Measurements from ENCODE around the gene DMPK. TPM values are rescaled to one million over a fixed set of nuclear protein-coding genes. Genes with fewer than 3 reads are reported as not detected.
A peak's percentile ranks its signal among the peaks of the same experiment; 100 is the strongest.

Gene DMPK
- total RNA-seq, 2 donors from 2014 or later, result 218 to 281 TPM

DNA sequence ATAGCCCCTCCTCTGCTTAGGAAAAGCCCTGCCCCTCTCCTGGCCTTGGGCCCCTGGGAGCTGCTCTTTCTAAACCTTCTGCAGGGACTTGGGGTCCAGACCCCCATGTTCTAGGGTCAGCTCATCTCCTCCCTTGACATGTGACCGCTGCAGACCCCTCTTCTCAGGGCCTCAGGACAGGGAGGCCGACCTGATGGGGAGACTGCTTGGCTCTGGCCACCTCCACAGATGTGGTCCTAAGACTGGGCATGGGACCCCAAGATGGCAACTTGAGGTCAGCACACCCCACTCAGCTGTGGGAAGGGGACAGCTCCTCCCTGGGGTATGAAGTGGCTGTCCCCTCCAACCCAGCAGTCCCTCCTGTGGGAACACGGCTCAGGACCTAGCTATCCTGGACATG is 9.4 kb downstream of the DMPK start:
- intact Hi-C loops (cut with DNase I), result no loop called here
- no peak for DNase-seq (ENCODE audit: low spot score)

DNA sequence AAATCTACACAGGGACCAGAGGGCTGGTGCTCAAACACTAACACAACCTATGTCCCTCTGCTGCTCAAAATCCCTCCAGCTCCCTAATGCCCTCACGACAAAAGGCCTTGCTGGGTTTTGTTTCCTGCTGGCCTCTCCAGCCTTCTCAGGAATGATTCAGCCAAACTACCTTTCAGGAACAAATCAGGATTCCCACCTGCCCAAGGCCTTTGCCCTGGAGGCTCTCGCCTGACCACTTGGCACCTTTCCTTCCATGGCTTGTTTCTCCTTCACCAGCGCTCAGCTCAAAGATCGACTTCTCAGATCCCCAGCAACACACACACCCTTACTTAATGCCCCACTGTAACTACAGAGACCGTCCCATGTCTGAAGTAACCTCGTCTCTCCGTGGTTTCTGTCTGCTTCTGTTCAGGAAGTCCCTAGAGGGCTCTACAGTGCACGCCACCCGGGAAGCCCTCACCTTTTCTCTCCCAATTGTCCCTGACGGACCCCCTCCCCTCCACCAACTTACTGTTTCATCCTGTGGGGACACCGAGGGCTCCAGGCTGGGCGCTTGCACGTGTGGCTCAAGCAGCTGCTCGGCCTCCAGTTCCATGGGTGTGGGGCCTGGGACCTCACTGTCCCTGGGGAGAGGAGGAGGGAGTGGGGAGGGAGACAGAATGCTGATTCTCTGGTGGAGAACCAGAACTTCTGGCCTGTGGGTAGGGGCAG is 10.0 kb downstream of the DMPK start:
- no peak for DNase-seq (ENCODE audit: low spot score)

DNA sequence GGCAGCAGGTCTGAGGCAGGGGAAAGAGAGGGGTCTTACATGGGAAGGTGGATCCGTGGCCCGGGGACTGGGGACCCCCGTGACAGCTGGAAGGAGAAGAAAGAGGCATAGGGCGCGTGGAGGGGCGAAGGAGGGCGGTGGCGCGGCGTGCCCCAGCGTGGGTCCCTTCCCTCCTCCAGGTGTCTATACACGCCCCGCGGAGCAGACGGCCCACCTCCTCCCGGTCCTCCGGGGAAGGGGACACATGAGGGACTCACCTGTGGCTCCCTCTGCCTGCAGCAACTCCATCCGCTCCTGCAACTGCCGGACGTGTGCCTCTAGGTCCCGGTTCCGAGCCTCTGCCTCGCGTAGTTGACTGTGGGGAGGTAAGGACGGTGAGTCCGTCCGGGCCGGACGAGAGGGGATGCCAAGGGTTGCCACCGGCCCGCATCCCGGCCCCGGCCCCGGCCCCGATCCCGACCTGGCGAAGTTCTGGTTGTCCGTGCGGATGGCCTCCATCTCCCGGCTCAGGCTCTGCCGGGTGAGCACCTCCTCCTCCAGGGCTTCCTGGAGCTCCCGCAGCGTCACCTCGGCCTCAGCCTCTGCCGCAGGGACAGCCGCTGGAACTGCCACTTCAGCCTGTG is 10.9 kb downstream of the DMPK start:
- no peak for DNase-seq (ENCODE audit: low spot score)
- intact Hi-C loops (cut with DNase I), result no loop called here

More for the DNA sequence above, 10.0 kb downstream of the DMPK start:
- intact Hi-C loops (cut with DNase I), result no loop called here

DNA sequence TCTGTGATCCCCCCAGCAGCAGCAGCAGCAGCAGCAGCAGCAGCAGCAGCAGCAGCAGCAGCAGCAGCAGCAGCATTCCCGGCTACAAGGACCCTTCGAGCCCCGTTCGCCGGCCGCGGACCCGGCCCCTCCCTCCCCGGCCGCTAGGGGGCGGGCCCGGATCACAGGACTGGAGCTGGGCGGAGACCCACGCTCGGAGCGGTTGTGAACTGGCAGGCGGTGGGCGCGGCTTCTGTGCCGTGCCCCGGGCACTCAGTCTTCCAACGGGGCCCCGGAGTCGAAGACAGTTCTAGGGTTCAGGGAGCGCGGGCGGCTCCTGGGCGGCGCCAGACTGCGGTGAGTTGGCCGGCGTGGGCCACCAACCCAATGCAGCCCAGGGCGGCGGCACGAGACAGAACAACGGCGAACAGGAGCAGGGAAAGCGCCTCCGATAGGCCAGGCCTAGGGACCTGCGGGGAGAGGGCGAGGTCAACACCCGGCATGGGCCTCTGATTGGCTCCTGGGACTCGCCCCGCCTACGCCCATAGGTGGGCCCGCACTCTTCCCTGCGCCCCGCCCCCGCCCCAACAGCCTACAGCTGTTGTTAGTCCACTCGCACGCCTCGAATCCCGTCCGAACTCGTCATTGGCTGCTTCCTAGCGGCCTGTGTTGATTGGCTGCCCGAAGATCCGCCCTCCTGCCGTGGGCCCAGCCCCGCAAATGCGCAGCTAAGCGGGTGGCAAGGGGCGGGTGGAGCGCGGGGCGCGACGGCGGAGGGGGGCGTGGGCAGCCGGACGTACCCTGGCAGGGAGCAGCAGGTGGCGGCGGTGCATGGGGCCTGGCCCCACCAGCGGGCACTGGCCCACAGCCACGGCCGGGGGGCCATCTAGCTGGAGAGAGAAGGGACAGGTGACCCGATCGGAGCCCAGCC is 11.8 kb downstream of the DMPK start:
- intact Hi-C loops (cut with DNase I), result no loop called here
- peak; percentile 97 for DNase-seq (ENCODE audit: low spot score)

DNA sequence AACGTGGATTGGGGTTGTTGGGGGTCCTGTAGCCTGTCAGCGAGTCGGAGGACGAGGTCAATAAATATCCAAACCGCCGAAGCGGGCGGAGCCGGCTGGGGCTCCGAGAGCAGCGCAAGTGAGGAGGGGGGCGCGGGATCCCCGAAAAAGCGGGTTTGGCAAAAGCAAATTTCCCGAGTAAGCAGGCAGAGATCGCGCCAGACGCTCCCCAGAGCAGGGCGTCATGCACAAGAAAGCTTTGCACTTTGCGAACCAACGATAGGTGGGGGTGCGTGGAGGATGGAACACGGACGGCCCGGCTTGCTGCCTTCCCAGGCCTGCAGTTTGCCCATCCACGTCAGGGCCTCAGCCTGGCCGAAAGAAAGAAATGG is 12.5 kb downstream of the DMPK start:
- intact Hi-C loops (cut with DNase I), result no loop called here
- DNase-seq (ENCODE audit: low spot score), result peak; percentile 90

DNA sequence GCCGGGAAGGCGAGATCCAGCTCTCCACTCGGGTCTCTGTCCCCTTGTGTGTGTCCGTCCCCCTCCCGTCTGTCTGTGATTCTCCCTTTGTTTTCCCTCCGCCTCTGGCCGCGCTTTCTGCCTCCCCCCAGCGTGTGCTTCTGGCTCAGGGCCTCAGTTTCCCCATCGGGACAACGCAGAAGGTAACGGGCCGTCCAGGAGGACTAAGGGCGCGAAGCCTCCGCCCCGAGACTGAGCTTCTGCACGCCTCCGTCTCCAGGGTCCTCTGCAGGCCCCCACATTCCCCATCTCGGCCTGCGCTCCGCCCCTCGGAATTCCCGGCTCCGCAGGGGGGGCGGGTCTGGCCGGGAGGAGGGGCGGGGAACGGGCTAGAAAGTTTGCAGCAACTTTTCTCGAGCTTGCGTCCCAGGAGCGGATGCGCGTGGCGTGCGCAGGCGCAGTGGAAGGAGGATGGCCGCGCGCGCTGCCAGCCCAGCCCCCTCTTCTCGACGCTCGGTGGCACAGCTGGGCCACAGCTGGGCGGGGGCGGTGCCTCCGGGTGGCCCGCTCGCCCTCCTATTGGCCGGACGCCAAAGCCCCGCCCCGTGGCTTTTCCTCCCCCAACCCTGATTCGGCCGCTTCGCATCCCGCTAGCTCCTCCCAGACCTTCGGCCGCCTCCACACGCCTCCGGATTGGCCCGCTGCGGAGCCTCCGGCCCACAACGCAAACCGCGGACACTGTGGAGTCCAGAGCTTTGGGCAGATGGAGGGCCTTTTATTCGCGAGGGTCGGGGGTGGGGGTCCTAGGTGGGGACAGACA is 13.1 kb downstream of the DMPK start, which contains the start of gene SIX5:
SIX5 (minus strand) TSS at position 269 of the 799 bp plus-strand sequence. CDS start 408 bp downstream, outside the sequence.
- intact Hi-C loops (cut with DNase I), result no loop called here
- peak; percentile 99 for DNase-seq (ENCODE audit: low spot score)

DNA sequence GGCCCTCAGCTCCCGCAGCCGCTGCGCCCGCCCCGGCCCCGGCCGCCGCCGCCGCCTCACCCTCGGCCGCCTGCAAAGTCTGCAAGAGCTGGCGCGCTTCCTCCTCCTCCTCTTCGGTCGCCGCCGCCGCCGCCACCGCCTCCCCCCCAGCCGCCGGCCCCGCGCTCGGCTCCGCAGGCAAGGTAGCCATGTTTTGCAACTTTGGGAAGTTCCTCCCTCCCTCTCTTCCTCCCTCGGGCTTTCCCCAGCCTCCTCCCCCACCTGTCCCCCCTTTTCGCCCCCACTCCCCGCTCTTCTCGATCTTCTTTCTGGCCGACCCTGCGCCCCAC is 13.7 kb downstream of the DMPK start:
- peak; percentile 88 for DNase-seq (ENCODE audit: low spot score)
- intact Hi-C loops (cut with DNase I), result no loop called here

DNA sequence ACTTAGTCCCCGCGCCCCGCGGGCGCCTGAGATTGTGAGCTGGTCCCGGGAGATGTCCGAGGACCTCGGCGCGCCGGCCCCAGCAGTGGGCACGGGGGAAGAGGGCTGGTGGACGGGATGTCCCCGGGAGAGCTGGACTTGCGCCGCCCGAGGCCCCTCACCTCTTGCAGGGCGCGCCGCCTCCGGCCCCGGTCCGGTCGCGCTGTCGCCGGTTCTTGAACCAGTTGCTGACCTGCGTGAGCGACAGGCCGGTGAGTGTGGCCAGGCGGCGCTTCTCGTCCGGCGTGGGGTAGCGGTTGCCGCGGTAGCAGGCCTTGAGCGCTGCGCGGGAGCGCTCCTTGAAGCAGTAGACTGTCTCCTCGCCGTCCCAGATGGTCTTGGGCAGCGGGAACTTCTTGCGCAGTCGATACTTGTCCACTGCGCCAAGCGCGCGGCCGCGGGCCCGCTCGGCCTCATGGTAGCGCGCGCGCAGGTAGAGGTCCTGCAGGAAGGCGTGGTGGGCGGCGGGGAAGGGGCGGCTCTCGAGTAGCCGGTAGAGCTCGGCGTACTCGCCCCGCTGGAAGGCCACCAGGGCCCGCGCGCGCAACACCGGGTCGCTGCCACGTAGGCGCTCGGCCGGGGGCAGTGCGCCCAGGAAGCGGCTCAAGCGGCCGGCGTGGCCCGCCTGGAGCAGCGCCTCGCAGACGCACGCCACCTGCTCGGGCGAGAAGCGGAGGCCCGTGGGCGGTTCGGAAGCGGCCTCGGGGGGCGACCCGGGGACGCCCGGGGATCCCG is 14.2 kb downstream of the DMPK start:
- intact Hi-C loops (cut with DNase I), result no loop called here
- peak; percentile 87 for DNase-seq (ENCODE audit: low spot score)

DNA sequence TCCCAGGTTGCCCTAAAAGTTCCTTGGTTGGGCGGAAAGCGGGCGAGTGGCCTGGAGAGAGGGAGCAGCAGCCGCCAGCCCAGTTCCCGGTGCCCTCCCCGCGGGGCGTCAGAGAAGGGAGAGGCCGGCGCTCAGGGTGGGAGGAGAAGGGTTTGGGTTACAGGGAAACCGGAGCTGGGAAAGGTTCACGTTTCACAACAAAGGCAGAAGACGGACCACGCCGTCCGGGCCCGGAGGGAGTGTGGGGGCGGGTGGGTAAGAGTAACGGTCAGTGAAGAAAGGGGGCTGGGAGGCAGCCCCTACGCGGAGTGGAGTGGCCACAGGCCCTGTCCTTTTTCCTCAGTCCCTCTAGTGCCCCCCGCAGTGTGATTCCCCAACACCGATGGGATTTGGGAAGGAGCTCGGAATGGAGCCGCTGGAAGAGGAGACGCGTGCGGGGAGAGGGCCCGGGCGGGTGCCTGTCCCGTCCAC is 14.8 kb downstream of the DMPK start:
- intact Hi-C loops (cut with DNase I), result no loop called here
- peak; percentile 93 for DNase-seq (ENCODE audit: low spot score)

DNA sequence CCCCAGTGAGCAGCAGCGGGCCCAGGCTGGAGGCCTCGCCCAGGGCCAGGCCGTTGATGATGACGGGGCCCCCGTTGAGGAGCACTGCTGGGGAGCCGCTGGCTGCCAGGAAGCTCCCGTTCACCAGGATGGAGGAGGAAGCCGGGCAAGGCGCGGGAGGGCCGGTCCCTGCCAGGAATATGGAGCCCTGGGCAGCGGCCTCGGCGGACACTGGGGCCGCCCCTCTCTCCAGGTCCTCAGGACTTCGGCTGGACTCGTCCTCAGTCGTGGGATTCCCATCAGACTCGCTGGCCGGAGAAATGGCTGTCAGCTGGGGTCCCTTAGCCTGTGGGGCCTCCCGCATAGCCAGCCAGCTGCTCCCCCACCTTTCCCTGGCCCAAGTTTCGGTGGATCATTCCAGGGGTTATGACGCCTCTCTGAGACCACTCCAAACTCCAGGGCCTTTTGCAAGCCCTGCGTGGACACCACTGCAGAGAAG is 15.4 kb downstream of the DMPK start:
- DNase-seq (ENCODE audit: low spot score), result peak; percentile 88
- intact Hi-C loops (cut with DNase I), result no loop called here

DNA sequence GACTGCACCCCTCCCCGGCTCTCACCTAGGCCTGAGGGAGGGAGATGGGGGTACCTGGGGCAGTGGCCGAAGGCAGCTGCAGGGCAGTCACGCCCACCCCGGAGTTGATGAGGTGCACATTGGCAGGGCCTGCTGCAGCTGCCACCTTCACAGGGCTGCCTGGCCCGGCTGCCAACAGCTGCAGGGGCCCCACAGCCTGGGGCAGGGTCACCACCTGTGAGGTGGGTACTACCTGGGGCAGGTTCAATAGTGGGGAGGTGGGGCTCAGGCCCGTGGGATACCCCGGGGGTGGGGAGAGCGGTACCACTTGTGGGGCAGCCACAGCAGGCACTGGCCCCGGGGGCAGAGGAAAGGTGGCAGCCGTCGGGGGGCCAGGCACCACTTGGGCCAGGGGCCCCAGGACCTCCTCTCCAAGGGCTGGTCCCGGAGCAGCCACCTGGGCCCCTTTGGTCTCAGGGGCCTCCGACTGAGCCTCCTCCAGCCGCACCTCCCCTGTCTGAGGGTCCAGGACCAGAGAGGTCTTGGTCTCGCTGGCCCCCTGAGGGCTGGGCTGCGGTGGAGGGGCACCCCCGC is 15.9 kb downstream of the DMPK start:
- intact Hi-C loops (cut with DNase I), result no loop called here
- DNase-seq (ENCODE audit: low spot score), result no peak

DNA sequence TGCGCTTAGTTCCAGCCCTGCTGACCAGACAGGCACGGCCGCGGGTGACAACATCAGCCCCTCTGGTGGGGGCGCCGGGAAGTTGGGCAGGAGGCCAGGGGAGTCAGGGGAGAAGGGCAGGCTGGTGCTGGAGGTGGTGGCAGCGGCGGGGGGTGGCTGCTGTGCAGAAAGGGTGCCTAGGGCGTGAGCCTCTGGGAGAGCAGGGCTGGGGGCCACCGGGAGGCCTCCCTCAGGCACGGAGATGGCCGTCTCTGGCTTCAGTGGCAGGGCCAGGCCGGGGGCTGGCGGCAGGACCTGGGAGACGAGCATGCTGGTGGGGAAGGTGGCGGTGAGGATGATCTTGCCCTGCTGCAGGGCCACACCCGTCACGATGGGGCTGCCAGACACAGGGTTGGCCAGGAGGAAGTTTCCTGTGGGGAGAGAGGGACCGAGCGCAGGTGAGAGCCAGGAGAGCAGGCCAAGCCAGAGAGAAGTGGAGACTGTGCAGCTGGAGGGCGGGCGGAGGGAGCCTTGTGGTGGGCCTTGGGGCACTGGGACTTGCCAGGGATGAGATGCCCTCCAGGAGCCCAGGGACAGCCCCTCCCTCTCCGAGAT is 16.5 kb downstream of the DMPK start:
- intact Hi-C loops (cut with DNase I), result no loop called here
- no peak for DNase-seq (ENCODE audit: low spot score)

DNA sequence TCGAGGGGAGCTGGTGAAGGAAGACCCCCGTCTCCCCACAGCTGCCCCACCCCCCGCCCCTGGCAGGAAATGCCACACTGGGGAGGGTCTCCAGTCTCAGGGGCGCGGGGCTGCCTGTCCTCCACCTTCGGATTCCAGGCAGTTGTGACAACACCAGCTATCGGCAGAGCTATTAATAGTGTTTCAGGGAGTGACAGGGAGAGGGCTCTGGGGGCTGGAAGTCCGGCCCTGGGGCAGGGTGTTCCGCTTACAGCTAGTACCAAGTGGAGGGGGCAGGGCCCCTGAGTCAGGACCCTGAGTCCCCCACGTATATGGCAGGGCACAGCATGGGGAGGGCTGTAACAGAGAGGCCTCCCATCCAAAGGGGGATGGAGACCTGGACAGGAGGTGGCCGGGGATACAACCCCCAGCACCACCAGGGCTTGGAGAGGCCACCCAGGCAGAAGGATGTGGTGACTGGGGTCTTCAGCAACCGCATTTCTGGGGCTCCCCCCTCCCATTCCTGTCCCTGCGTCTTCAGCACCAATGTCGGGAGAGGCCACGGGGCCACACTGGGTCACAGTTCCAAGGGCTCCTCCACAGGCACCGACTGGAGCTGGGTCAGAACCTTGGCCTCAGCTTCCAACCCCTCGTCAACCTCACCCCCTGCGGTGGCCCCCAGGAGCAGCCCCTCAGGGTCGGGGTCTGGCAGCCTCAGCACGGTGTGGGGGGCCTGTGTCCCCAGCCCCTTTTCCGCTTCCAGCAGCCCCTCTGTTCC is 17.2 kb downstream of the DMPK start:
- intact Hi-C loops (cut with DNase I), result no loop called here
- DNase-seq (ENCODE audit: low spot score), result no peak

DNA sequence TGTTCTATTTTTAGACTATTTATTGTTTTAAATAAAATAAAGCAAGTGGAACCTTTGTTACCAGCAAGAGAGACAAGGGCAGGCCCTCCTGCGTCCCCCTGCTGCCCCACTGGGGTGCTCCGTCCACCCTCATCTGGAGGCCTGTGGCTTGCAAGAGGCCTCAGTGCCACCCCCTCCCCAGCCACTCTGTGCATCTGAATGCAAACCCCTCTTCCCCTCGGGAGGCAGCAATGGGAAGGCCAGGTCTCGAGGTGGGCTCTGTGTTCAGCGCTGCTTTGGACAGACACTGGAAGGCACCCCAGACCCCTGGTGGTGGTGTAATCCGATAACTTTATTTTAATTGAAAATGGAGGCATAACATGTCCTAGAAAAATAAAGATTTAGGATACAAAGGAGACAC is 17.8 kb downstream of the DMPK start:
- intact Hi-C loops (cut with DNase I), result no loop called here
- no peak for DNase-seq (ENCODE audit: low spot score)

DNA sequence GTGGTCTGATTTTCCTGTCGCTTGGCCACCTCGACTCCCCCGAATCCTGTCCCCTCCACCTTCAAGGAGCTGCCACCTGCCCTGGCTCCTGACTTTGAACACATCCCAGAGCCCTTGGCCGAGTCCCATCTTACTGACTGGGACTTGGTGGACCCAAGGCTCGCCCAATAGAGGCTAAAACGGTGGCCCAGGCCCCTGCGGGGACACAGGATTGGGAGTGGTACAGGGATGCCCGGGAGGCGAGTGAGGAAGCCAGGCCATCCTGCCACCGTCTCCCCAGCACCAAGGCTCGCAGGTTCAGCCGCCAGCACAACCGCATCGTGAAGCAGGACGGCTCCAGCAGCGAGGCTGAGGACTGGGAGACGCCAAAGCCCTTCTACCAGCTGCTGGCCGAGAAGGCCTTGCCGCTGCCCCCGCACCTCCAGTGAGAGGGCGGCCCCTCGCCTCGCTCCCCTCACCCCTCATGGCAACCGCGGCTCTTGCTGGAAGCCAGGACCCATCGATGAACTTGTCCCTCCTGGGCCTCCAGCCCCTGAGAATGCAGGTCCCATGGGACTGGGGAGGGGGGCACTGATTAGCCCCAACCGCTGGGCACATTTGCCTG is 18.5 kb downstream of the DMPK start:
- intact Hi-C loops (cut with DNase I), result no loop called here
- DNase-seq (ENCODE audit: low spot score), result no peak

DNA sequence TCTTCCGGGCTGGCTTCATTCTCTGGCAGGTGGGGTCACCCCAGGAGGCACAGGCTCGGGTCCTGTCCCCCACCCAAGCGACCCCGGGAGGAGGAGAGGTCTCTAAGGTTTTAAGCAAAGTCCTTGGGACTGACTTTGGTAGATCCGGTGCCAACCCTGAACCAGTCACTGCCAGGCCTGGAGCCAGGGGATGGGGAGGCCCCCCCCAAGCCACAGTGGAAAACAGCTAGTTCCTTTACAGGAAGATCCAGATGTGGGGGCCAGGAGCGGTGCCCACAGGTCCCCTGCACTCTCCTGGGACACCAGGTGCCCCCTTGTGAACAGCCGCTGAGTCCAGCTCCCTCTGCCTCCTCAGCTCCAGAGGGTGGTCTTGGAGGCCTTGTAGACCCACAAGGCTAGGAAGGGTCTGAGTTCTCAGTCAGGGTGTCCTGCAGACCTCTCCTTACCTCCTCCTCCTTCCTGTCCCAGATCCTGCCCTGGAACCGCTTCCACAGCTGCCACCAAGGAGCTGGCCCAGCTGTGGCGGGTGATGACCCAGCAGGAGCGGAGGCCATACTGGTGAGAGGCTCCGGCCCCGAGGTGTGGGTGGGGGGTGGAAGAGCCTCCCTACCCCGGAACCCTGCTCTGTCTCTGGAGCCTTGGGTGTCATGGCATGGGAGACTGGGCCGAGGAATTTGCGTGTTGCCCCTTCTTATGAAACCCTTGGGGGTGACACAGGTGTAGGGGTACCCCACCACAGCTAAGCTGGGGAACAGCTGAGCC is 19.2 kb downstream of the DMPK start:
- intact Hi-C loops (cut with DNase I), result no loop called here
- no peak for DNase-seq (ENCODE audit: low spot score)

Measured in posterior vena cava (tissue), 2 donors.